ENCODE results near the gene MYOG. TPM values are rescaled to one million over a fixed set of nuclear protein-coding genes. Genes with fewer than 3 reads are reported as not detected.

The MYOG gene
- polyA plus RNA-seq, 1 donor (not counting 4 experiments of a cell fraction or from before 2014, with no cell fraction given) = not detected

DNA sequence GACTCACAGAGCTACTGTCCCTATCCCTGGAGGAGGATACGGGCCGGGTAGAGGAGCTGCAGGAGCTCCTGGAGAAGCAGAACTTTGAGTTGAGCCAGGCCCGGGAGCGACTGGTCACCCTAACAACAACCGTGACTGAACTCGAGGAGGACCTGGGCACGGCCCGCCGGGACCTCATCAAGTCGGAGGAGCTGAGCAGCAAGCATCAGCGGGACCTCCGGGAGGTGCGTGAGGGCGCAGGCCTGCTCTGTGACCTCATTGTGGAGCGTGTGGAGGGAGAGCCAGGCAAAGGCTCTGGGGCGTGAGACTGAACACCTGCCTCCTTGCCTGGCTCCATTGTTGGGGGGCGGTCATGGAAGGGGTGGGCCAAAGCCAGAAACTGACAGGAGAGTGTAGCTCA lies 40.5 kb downstream of the MYOG start:
- no peak for FAIRE-seq
- Histone ChIP-seq H3K9me3 (ENCODE audit: control insufficient read depth, low read depth, low read length) (no peaks in the 10 kb centered on the region), H3K9me1 (ENCODE audit: control insufficient read depth, extremely low read depth, insufficient read depth, low read length) (no peaks in the 10 kb centered on the region), H3K4me1 (ENCODE audit: control insufficient read depth, extremely low read depth, insufficient read depth, low read length) (peaks cover 8% of the 10 kb centered on the region), H3K27me3 (ENCODE audit: control insufficient read depth, extremely low read depth, insufficient read depth, low read length) (no peaks in the 10 kb centered on the region), H3K79me2 (ENCODE audit: control insufficient read depth, insufficient read depth, low read length) (no peaks in the 10 kb centered on the region), H3K27ac (ENCODE audit: control insufficient read depth, insufficient read depth, low read length) (no peak overlapping the region), H3K4me2 (ENCODE audit: control insufficient read depth, extremely low read depth, insufficient read depth, low read depth, low read length) (no peak overlapping the region), H3K36me3 (ENCODE audit: control insufficient read depth in 2 of 2, extremely low read depth in 1 of 2, insufficient read depth in 2 of 2, low read length in 2 of 2) (peaks cover 0 to 5% of the 10 kb centered on the region in 2 experiments), H3K9ac (ENCODE audit: control insufficient read depth, extremely low read depth, insufficient read depth, low read length) (no peak overlapping the region), H3K4me3 (ENCODE audit: control insufficient read depth in 2 of 3, extremely low read depth in 1 of 3, insufficient read depth in 2 of 3, low read depth in 1 of 3, low read length in 3 of 3) (no peak overlapping the region), H2AFZ (ENCODE audit: control insufficient read depth, low read length) (no peak overlapping the region), H4K20me1 (ENCODE audit: control insufficient read depth, extremely low read depth, insufficient read depth, low read length) (peaks cover 3% of the 10 kb centered on the region)
- DNase-seq (ENCODE audit: low read depth, low spot score) = no peak
- dilution Hi-C loops (cut with MboI; ENCODE audit: extremely low pct_ligation_motif_present, low sequenced_read_pairs) = loop anchor here (25.0 kb wide), 1 partner anchor 217 kb away; no protein-coding TSS in a partner anchor
- TF ChIP-seq, protein P1, sequence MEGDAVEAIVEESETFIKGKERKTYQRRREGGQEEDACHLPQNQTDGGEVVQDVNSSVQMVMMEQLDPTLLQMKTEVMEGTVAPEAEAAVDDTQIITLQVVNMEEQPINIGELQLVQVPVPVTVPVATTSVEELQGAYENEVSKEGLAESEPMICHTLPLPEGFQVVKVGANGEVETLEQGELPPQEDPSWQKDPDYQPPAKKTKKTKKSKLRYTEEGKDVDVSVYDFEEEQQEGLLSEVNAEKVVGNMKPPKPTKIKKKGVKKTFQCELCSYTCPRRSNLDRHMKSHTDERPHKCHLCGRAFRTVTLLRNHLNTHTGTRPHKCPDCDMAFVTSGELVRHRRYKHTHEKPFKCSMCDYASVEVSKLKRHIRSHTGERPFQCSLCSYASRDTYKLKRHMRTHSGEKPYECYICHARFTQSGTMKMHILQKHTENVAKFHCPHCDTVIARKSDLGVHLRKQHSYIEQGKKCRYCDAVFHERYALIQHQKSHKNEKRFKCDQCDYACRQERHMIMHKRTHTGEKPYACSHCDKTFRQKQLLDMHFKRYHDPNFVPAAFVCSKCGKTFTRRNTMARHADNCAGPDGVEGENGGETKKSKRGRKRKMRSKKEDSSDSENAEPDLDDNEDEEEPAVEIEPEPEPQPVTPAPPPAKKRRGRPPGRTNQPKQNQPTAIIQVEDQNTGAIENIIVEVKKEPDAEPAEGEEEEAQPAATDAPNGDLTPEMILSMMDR (optimal IDR thresholded peaks at IDR 0.05 in 1 of 3, IDR thresholded peaks at IDR 0.05 in 1 of 3, conservative IDR thresholded peaks at IDR 0.05 in 1 of 3; ENCODE audit: extremely low read depth in 1 of 3, insufficient read depth in 2 of 3, low read length in 3 of 3) = no peak
- TF ChIP-seq EZH2 (IDR thresholded peaks at IDR 0.05; ENCODE audit: low read length) = no peak

DNA sequence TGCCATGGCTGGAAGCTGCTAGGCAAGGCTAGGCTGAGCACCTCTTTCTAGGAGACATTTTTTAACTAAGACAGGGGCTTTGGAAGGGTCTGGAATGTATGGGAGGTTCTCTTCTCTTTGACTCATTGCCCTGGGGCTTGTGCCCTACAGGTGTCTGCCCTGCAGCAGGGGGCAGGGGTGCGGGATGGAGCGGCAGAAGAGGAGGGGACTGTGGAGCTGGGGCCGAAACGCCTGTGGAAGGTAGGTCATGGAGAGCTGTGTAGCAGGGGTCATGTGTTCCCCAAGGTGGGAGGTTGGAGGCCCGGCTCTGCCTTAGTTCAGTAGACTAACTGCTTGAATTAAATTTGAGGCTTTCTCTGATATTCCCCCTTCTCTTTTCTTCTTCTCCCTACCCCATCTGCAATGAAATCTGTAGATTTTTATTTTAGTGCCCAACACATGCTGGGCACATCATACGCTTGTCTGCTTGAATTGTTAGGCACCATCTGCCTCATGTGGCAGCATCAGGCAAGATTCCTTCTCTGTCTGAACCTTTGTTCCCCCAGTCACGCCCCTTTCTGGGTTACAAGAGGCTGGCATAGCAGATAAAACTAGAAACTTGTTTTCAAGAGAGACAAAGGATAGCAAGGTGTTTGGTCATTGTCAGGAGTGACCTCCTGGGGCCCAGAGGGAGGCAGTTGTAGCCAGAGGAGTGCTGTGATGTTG lies 41.1 kb downstream of the MYOG start:
- DNase-seq (ENCODE audit: low read depth, low spot score) = no peak
- Histone ChIP-seq H3K9me1 (ENCODE audit: control insufficient read depth, extremely low read depth, insufficient read depth, low read length) (no peaks in the 10 kb centered on the region), H3K9ac (ENCODE audit: control insufficient read depth, extremely low read depth, insufficient read depth, low read length) (no peak overlapping the region), H3K9me3 (ENCODE audit: control insufficient read depth, low read depth, low read length) (no peaks in the 10 kb centered on the region), H3K79me2 (ENCODE audit: control insufficient read depth, insufficient read depth, low read length) (no peaks in the 10 kb centered on the region), H3K4me1 (ENCODE audit: control insufficient read depth, extremely low read depth, insufficient read depth, low read length) (peaks cover 12% of the 10 kb centered on the region), H3K4me3 (ENCODE audit: control insufficient read depth in 2 of 3, extremely low read depth in 1 of 3, insufficient read depth in 2 of 3, low read depth in 1 of 3, low read length in 3 of 3) (no peak overlapping the region), H2AFZ (ENCODE audit: control insufficient read depth, low read length) (no peak overlapping the region), H4K20me1 (ENCODE audit: control insufficient read depth, extremely low read depth, insufficient read depth, low read length) (peaks cover 4% of the 10 kb centered on the region), H3K36me3 (ENCODE audit: control insufficient read depth in 2 of 2, extremely low read depth in 1 of 2, insufficient read depth in 2 of 2, low read length in 2 of 2) (peaks cover 0 to 5% of the 10 kb centered on the region in 2 experiments), H3K27me3 (ENCODE audit: control insufficient read depth, extremely low read depth, insufficient read depth, low read length) (no peaks in the 10 kb centered on the region), H3K4me2 (ENCODE audit: control insufficient read depth, extremely low read depth, insufficient read depth, low read depth, low read length) (no peak overlapping the region), H3K27ac (ENCODE audit: control insufficient read depth, insufficient read depth, low read length) (no peak overlapping the region)
- no peak for TF ChIP-seq EZH2 (IDR thresholded peaks at IDR 0.05; ENCODE audit: low read length)
- TF ChIP-seq, protein P1 (optimal IDR thresholded peaks at IDR 0.05 in 1 of 3, IDR thresholded peaks at IDR 0.05 in 1 of 3, conservative IDR thresholded peaks at IDR 0.05 in 1 of 3; ENCODE audit: extremely low read depth in 1 of 3, insufficient read depth in 2 of 3, low read length in 3 of 3) = no peak
- no peak for FAIRE-seq
- dilution Hi-C loops (cut with MboI; ENCODE audit: extremely low pct_ligation_motif_present, low sequenced_read_pairs) = loop anchor here (25.0 kb wide), 1 partner anchor 218 kb away; no protein-coding TSS in a partner anchor
